VCaP (cell line): Measurements from ENCODE around the gene PDE4D.
A peak's percentile ranks its signal among the peaks of the same experiment; 100 is the strongest.

Source experiments
- H3K27ac ChIP-seq: fragments of 450-650 bp; 2 replicates; pipeline ENCODE4 v1.5.1; 2017
- CTCF ChIP-seq: fragments of 450-650 bp; conservative IDR thresholded peaks from 2 replicates; pipeline ENCODE4 v1.5.1; 2017; ENCODE audit warnings: mild to moderate bottlenecking, moderate library complexity

The PDE4D gene

GRCh38 chr5:59864718-59865117, 28.8 kb downstream of the PDE4D start:
- TF ChIP-seq CTCF: no peak

DNA sequence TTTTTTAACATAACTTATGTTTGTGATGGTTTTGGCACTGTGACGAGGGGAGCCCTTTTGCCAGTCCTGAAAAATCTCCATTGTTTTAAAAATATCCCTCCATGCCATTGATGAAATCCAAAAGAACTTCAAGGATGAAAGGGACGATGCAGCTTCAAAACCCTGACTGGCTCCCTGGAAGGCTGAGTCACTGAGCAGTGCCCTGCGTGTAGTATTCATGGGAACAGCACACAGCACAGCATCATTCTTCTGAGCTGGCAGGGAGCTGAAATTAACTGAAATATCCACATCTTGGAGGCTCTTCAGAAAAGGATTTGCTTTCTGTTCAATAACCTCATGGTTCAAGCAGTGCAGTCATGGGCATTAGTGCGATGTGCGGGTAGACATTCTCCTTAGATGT, 29.7 kb downstream of the PDE4D start:
- H3K27ac ChIP-seq: no peak overlapping the region
- no peak for TF ChIP-seq CTCF

More at GRCh38 chr5:59864718-59865117, 28.8 kb downstream of the PDE4D start:
- H3K27ac ChIP-seq: no peak overlapping the region

DNA sequence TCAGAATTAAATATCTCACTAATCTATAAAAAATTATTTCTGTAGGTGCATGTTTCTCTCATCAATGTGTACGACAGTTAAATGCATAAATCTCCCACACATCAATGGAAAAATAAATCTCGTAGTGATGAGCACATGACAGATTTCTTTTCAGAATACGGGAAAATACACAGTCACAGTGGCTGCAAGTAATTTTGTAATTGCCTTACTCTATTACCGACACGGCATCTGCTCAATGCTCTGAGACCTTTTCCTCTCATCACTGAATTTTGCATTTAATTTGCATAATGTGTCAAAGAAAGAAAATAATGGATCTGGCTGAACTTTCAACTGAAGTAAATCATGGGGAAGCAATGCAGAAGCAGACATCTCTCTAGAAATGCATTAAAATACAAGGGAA, 37.2 kb downstream of the PDE4D start:
- TF ChIP-seq CTCF: no peak
- no peak overlapping the region for H3K27ac ChIP-seq

DNA sequence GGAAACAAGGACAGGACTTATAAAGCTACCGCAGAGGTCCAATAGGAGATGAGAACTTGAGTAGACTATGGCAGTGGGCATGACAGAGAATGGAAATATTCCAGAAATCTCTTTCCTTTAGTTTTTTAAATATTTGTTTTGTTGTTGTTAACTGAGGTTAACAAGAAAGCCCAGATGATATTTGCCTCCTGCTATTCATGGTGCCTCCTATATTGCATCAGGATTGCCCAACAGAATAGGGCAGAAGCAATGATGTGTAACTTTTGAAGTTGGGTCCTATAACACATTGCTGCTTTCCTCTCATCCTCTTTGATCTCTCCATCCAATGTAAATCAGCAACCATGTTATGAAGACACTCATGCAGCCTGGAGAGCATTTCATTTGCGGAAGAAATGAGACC, 42.8 kb downstream of the PDE4D start:
- H3K27ac ChIP-seq: no peak overlapping the region
- TF ChIP-seq CTCF: no peak

DNA sequence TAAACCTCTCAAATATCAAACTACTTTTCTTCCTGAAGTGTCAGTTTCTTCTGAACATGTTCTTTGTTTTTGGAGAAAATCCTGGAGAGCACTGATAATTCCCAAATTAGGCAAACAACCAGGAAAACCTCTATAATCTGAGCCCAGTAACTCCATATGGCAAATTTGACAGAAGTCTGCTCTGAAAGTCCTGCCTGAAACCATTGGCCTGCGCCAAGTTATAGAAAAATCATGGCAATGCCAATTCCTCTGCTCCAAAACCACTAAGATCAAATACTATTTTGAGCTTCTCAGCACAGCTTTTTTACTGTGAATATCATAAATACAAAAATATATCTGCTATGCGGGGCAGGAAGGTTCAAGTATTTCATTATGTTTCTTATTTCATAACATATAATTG, 45.9 kb downstream of the PDE4D start:
- H3K27ac ChIP-seq: no peak overlapping the region
- no peak for TF ChIP-seq CTCF

- TF ChIP-seq CTCF: no peak
- H3K27ac ChIP-seq: no peak overlapping the region
Measured at GRCh38 chr5:59845730-59846129, 47.8 kb downstream of the PDE4D start.

DNA sequence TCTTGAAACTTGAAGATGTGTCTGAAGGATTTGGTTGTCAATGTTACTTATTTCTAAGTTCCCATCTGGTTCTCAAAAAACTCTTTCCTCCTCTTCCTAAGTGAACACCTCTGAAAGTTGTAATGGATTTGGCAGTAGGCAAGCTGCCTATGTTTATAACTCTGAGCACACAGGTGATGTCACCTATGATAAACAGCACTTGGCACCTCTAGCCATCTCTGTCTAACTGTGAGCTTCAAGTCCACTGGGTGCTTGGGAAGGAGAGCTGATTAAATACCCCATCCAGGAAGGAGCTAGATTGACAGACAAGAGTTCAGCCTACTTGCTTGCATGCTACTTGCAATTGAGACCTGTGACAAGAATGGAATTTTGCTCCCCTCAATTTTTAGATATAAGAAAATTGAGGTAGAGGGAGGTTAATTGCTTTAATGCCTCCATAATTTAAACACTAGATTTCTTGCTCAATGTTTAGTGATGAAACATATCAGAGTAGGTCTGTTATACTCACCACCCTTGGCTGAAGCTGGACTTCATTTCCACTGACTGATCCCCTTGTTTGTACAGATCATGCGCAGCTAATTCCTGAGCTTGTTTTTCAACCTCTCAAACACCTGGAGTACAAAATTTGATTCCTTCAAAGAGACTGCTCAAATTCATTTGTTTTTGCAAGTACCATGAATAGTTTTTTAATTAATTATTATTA, 49.9 kb downstream of the PDE4D start:
- peak overlapping the region; percentile 16 for H3K27ac ChIP-seq
- no peak for TF ChIP-seq CTCF
